HL-60 (cell line): ENCODE results near the gene WNT8A.

Experiments used
- CTCF ChIP-seq: IDR thresholded peaks from one replicate; pipeline ENCODE4 v1.5.1; 2011; ENCODE audit warnings: low read length, control low read depth, inconsistent platforms; ENCODE audit not compliant: insufficient read depth
- REST ChIP-seq: IDR thresholded peaks from 2 replicates; pipeline ENCODE4 v1.6.1; 2012; ENCODE audit warnings: low read depth; ENCODE audit not compliant: insufficient replicate concordance
- SPI1 ChIP-seq: IDR thresholded peaks from 2 replicates; pipeline ENCODE4 v1.6.1; 2012; ENCODE audit warnings: low read depth, mild to moderate bottlenecking, borderline replicate concordance

GRCh38 chr5:138065102-138065501 lies 18.7 kb upstream of the WNT8A start:
- TF ChIP-seq CTCF (no peak), SPI1 (no peak), REST (no peak)
